Testis (tissue), 2 donors: ENCODE results near the gene APCDD1.

Experiments
- CTCF ChIP-seq, 3 experiments: fragments of 450-650 bp in 2 of 3; fragments of 200-600 bp in 1 of 3; sonication (generic) in 1 of 3; IDR thresholded peaks; one replicate each; pipeline ENCODE4 v1.5.1; 2016 to 2019; ENCODE audit warnings: antibody characterized with exemption in 3 of 3, mild to moderate bottlenecking in 2 of 3, moderate library complexity in 1 of 3
- POLR2A ChIP-seq: fragments of 450-650 bp; IDR thresholded peaks from one replicate; pipeline ENCODE4 v1.6.1; 2017; ENCODE audit warnings: antibody characterized with exemption, mild to moderate bottlenecking, moderate library complexity

GRCh38 chr18:10476338-10476791, 21.9 kb downstream of the APCDD1 start:
- no peak for TF ChIP-seq CTCF (IDR thresholded peaks at IDR 0.05)
- TF ChIP-seq POLR2A: no peak
